Neural progenitor cell (in vitro differentiated cells): ENCODE data around the gene FIG4.

Source experiments
- CTCF ChIP-seq: fragments of 200-600 bp; sonication (generic); IDR thresholded peaks from 2 replicates; pipeline ENCODE4 v1.5.1; 2017; ENCODE audit warnings: antibody characterized with exemption, mild to moderate bottlenecking
- EZH2 ChIP-seq: fragments of 200-600 bp; sonication (generic); IDR thresholded peaks from 2 replicates; pipeline ENCODE4 v1.6.1; 2017; ENCODE audit warnings: antibody characterized with exemption, mild to moderate bottlenecking, moderate library complexity

DNA sequence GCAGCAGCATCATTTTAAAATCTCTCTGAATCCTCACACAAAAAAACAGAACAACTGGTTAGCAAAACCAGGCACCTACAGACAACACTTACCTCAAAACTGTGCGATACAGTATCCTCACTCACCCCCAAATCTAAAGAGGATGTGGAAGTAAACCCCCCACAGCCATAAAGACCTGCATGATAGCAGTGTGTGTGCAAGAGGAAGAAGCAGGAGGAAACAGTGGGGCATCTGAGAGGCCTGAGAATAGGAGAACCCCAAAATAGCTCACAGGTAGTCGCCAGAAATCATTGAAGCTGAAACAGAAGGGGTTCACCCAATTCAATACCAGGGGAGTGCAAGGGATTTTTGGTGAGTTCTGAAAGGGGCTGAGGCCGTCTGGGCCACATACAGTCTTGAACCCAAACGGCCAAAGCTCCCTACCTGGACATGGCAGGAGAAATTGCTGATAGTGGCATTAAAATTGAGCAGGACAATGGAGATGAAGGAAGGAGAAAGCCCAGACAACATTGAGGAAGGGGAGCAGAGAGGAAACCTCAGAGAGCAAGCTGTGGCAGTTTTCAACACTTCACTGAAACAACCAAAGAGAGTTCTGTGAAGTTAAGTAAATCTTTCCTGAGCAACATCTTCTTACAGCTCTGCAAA lies 129.7 kb downstream of the FIG4 start:
- TF ChIP-seq CTCF (no peak), EZH2 (no peak)
